HG02763 (cell line): ENCODE results near the gene GP1BB.
"Not testable (repeated sequence)": the region's sequence is repeated elsewhere in the genome, so short reads cannot be mapped to it uniquely, and the experiment has no call there.

Experiments used
- ATAC-seq: cut with Tn5 transposase; IDR thresholded peaks from one replicate; pipeline ENCODE4 v1.9.1; 2021; ENCODE audit warnings: mild to moderate bottlenecking, moderate library complexity; ENCODE audit not compliant: unreplicated experiment

Gene GP1BB

DNA sequence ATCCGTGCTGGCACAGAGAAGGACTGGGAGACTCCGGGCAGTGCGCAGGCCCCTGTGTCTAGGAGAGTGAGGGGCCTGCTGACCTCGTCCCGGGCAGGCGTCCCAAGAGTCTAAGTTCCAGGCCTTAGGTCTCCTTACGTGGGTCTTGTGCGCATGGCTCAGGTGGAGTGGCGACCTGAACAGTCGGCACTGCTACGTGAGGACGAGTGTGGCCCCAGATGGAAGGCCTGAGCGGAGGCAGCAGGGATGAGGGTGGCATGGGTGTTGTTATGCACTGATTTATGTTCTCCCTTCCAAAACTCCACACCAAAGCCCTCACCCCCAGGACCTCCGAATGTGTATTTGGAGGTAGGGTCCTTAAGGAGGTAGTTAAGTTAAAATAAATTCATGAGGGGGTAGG is 29.8 kb upstream of the GP1BB start:
- ATAC-seq, result no peak

GRCh38 chr22:19693981-19694670 is 29.2 kb upstream of the GP1BB start:
- no peak for ATAC-seq

- ATAC-seq, result no peak
Observed at GRCh38 chr22:19694696-19695095, 28.6 kb upstream of the GP1BB start.

- ATAC-seq, result no peak
Observed at GRCh38 chr22:19696504-19697276, 26.6 kb upstream of the GP1BB start.

DNA sequence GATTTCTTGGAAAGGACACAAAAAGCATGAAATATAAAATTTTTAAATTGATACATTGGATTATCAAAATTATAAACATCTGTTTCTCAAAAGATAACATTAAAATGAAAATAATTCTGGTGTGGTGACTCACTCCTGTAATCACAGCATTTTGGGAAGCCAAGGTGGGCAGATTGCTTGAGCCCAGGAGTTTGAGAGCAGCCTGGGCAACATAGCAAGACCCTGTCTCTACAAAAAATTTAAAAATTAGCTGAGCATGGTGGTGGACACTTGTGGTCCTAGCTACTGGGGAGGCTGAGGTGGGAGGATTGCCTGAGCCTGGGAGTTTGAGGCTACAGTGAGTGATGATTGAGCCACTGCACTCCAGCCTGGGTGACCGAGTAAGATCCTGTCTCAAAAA is 25.5 kb upstream of the GP1BB start:
- ATAC-seq, result not testable (repeated sequence)

DNA sequence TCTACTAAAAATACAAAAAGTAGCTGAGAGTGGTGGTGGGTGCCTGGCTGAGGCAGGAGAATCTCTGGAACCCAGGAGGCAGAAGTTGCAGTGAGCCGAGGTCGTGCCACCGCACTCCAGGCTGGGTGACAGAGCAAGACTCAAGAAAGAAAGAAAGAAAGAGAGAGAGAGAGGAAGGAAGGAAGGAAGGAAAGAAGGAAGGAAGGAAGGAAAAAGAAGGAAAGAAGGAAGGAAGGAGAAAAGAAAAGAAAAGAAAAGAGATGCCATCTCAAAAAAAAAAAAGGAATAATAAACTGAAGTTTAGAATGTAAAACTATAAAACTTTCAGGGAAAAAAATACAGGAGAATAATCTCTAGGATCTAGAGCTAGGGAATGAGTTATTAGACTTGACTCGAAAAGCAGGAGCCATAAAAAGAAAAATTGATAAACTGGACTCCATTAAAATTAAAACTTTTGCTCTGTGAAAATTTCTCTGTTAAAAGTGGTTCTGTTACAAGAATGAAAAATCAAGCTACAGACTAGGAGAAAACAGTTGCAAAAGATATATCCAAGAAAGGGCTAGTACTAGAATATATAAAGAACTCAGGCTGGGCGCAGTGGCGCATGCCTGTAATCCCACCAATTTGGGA is 22.4 kb upstream of the GP1BB start:
- ATAC-seq, result no peak

GRCh38 chr22:19701420-19702145 is 21.8 kb upstream of the GP1BB start:
- no peak for ATAC-seq

DNA sequence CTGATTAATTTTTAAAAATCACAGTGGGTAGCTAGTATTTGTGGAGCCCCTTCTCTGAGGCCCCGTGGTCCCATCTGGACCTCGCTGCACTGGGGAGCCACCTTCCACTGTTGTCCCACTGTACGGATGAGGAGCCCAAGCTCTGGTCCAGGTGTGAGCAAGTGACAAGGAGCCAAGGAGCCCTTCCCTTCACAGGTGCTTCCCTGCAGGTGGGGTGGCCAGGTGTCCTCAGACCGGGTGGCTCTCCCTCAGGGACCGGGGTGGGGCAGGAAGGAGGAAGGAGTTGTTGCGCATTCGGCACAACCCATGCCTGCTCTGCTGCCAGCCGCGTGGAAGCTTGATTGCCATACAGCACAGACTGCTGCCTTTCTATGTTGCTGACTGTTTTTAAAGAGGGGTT is 19.5 kb upstream of the GP1BB start:
- no peak for ATAC-seq

DNA sequence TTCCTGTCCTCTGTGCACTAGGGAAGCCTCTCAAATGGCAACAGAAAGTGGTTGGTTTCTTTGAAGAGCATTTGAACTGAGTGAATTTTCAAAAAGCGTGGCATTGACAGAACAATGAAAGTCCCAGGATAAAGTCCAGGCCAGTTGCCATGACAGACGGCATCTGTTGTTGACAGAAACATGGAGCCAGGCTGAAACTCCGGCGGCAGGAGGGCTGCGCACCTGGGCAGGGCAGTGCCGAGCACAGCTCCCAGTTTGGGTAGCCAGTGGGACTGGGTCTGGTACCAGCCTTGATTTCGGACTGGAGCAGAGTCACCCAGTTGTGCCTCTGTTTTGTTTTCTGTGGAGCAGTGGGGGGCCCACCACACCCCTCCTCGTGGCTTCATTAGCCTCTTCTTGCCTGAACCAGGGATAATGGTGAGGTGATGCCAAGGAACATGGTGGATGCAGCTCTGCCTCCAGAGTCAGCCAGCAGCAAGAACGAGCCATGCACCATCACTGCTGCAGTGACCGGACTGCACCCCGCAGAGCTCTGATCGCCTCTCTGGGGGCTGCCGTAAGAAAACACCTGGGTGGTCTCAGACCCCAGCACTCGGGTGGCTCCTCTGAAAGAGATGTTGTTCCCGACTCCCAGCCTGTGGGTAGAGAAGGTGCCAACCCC is 18.9 kb upstream of the GP1BB start:
- ATAC-seq, result no peak

- ATAC-seq, result no peak
Observed at GRCh38 chr22:19705181-19705934, 18.0 kb upstream of the GP1BB start.

DNA sequence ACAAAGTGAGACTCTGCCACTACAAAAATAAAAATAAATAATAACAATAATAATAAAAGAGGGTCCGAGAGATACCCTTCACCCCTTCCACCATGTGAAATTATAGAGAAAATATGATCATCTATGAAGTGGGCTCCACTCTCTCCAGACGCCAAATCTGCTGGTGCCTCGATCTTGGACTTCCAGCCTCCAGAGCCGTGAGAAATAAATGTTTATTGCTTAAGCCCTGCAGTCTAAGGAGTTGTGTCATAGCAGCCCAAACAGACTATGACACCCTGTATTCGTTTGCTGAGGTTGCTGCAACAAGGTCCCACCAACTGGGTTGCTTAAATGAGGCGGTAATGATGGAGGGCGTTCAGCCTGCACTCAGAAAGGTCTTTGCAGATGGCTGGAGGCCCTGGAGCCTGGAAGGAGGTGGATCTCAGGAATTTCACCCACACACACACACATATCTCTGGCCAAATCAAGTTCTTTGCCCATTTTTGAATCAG is 16.6 kb upstream of the GP1BB start:
- ATAC-seq, result no peak

DNA sequence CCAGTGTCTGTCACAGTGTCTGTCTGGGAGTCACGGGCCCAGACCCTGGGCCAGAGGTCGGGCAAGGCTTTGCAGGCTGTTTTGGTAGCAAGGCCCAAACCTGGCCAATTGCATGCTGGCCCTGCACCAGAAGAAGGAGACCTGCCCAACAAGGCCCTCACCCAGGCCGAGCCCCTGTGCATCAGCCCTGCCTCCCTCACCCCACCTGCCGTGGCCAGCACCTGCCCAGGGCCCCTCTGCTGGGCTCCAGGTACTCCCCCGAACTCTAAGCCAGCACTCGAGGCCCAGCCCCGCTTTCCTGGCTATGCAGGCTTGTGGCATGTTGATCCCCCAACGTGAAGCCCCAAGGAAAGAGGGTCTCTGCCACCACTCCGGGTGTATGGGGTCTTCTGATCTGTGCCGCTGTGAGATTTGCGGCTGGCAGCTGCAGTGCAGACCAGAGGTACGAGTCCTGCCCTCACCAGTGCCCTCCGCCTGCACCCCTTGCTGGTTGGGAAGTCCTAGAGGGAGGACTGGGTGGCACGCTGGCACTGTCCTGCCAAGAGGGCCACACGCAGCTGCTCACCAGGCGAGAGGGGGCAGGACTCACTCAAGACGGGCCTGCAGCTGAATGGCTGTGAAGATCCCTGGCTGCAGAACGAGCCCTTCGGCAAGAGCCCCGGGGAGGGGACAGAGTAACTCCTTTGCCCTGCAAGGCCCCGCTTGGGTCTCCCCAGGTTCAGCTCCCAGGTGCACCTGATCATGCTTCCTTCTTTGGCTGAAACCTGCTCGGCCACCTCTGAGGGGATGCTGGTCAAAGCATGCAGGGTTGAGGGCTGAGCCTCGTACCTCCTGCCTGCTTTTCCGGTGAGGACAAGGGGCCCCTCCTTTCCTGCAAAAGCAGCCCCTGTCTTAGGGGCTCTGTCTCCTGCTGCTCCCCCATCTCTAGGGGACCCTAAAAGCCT is 15.7 kb upstream of the GP1BB start:
- ATAC-seq, result no peak

DNA sequence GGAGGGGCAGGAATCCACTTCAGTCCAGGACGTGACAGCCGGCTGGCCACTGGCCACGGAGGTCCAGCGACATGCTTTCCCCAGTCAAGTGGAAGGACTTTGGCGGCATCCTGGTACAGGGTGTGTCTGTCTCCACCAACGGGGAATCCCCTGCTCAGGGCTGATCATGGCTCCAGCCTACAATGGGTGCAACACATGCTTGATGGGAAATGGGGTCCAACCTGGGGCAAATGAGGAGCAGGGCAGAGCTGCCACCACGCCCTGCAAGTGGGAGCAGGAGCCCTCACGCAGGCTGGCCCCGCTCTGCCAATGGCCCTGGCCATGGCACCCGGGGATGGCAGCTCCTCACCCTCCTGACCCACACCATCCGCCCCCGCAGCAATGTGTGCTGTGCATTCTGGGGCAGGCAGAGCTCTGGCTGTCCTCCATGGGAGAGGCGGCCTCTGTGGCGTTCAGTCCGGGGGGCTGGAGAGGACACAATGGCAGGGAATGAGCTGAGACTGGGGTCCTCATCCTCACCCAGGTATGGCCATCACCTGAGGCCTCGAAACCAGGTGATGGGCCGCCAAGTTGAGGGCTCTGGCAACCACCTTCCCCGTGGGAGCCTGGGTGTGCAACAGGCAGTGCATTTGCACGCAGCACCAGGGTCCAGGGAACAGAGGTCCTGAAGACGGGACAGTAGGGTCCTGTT is 14.9 kb upstream of the GP1BB start:
- ATAC-seq, result no peak

DNA sequence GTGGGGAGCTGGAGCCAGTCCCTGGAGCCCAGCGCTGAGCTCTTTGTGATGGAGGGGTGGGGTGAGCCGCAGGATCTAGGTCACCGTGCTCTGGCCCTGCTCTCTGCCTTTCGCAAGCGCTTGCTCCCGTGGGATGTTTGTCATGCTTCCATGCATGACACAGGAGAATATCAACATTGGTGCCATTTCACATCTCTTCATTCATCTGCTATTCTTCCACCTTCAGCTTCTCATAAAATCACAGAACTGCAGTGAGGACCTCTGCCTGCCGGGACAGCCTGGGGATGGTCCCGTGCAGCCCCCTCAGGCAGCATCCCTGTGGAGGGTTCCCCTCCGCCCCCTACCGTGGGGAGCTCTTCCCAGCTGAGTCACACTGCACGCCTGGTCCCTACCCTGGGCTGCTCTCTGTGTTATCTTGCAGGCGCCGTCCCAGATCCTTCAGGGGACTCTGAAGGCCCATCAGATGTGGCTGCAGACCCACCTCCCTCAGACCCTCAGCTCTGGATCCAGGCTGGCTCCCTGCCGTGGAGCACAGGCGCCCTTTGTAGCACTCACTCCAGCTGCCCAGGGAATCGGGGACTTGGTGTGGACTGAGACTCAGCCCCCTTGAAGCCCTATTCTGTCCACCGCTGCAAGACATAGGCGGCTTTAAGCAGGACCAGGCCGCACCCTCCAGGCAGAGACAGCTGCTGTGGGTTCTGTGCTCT is 14.1 kb upstream of the GP1BB start:
- no peak for ATAC-seq

- no peak for ATAC-seq
Observed at GRCh38 chr22:19710020-19710768, 13.1 kb upstream of the GP1BB start.

GRCh38 chr22:19710769-19711106 is 12.6 kb upstream of the GP1BB start:
- no peak for ATAC-seq

DNA sequence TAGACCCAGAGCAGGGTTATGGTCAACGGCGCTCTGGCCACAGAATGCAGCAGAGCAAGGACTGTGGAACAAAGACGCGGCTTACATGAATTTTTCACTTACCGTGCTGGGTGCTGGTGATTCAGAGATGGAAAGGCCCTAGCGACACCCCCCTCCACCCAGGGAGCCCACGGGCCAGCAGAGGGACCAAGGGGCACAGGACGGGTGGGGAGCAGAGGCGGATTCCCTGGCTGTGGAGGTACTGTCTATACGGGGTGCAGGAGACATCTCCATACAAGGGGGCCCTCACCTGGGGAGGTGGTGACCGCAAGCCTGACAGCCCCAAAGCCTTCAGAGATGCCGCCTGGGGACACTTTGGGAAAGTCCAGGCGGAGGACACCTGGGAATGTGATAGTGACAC is 10.1 kb upstream of the GP1BB start:
- ATAC-seq, result no peak
